Measurements from ENCODE around the gene GCKR. TPM values are rescaled to one million over a fixed set of nuclear protein-coding genes. Genes with fewer than 3 reads are reported as not detected.

GCKR gene
- total and polyA plus RNA-seq, 11 donors: 0.23 to 1.7 (median 0.38) TPM; not detected in 5

- DNase-seq (no peak), ATAC-seq (no peak)
- intact Hi-C loops (cut with DNase I): no loop called here
- no peak for TF ChIP-seq CTCF (IDR thresholded peaks at IDR 0.05)
- no peak for TF ChIP-seq POLR2A (IDR thresholded peaks at IDR 0.05)
- Histone ChIP-seq H3K4me1 (no peaks in the 10 kb centered on the region), H3K27me3 (peaks cover 0 to 32% (median 0%) of the 10 kb centered on the region in 9 donors), H3K9me3 (no peaks in the 10 kb centered on the region), H3K36me3 (no peaks in the 10 kb centered on the region), H3K27ac (no peak overlapping the region), H3K4me3 (no peak overlapping the region)
- 73 to 83% (median 77%) methylated on average over 5 of the region's 5 CpGs for WGBS, 4 donors
Measured at GRCh38 chr2:27518113-27518781, 21.6 kb downstream of the GCKR start.

GRCh38 chr2:27518782-27519113 is 22.1 kb downstream of the GCKR start:
- Histone ChIP-seq H3K9me3 (no peaks in the 10 kb centered on the region), H3K4me3 (no peak overlapping the region), H3K4me1 (no peaks in the 10 kb centered on the region), H3K27ac (no peak overlapping the region), H3K27me3 (peaks cover 0 to 33% (median 0%) of the 10 kb centered on the region in 9 donors), H3K36me3 (no peaks in the 10 kb centered on the region)
- no peak for TF ChIP-seq POLR2A (IDR thresholded peaks at IDR 0.05)
- no peak for TF ChIP-seq CTCF (IDR thresholded peaks at IDR 0.05)
- WGBS, 4 donors: 80 to 90% (median 81%) methylated on average over 4 of the region's 4 CpGs
- no peak for ATAC-seq
- no peak for DNase-seq
- intact Hi-C loops (cut with DNase I): no loop called here

GRCh38 chr2:27520316-27520715 is 23.7 kb downstream of the GCKR start:
- Histone ChIP-seq H3K36me3 (no peaks in the 10 kb centered on the region), H3K4me3 (no peak overlapping the region), H3K27ac (no peak overlapping the region), H3K27me3 (peaks cover 0 to 25% (median 0%) of the 10 kb centered on the region in 9 donors), H3K9me3 (no peaks in the 10 kb centered on the region), H3K4me1 (no peaks in the 10 kb centered on the region)
- WGBS, 4 donors: 88 to 93% (median 90%) methylated on average over 2 of the region's 2 CpGs
- DNase-seq (no peak), ATAC-seq (no peak)
- TF ChIP-seq CTCF (IDR thresholded peaks at IDR 0.05): no peak
- intact Hi-C loops (cut with DNase I): no loop called here

- intact Hi-C loops (cut with DNase I): no loop called here
- ATAC-seq: no peak
- H3K4me1 ChIP-seq: no peaks in the 10 kb centered on the region
- DNase-seq: no peak
- H3K27ac ChIP-seq: no peak overlapping the region
- TF ChIP-seq POLR2A (IDR thresholded peaks at IDR 0.05) (no peak), CTCF (IDR thresholded peaks at IDR 0.05) (no peak)
- WGBS, 4 donors: 87 to 94% (median 90%) methylated on average over 7 of the region's 7 CpGs
- H3K9me3 ChIP-seq: no peaks in the 10 kb centered on the region
- H3K4me3 ChIP-seq: no peak overlapping the region
- H3K36me3 ChIP-seq: no peaks in the 10 kb centered on the region
- peaks cover 0 to 25% (median 0%) of the 10 kb centered on the region in 9 donors for H3K27me3 ChIP-seq
Measured at GRCh38 chr2:27522400-27522945, 25.8 kb downstream of the GCKR start.
